GM23338 (cell line): ENCODE measurements around the gene IKBKE. TPM values are rescaled to one million over a fixed set of nuclear protein-coding genes. Genes with fewer than 3 reads are reported as not detected.

Experiments used
- ATAC-seq: fragments of 200-7000 bp; cut with Tn5 transposase; 3 replicates; pipeline ENCODE4 v1.9.1; 2020
- DNase-seq: peaks from one replicate; pipeline ENCODE4 v3.0.0-alpha.2; 2015; ENCODE audit warnings: low spot score
- H2AFZ ChIP-seq: fragments of 200-600 bp; sonication (generic); 2 replicates; pipeline ENCODE4 v1.8.0; 2016; ENCODE audit warnings: antibody characterized with exemption, mild to moderate bottlenecking, moderate library complexity
- H3F3A ChIP-seq: fragments of 200-600 bp; sonication (generic); replicated peaks from 2 replicates; pipeline ENCODE4 v1.8.0; 2017; ENCODE audit warnings: antibody characterized with exemption, mixed run types, low read depth
- H3K27ac ChIP-seq: fragments of 200-600 bp; sonication (generic); 2 replicates; pipeline ENCODE4 v1.6.1; 2016; ENCODE audit warnings: low read depth
- H3K27me3 ChIP-seq: fragments of 200-600 bp; sonication (generic); 2 replicates; pipeline ENCODE4 v1.8.0; 2016; ENCODE audit warnings: mild to moderate bottlenecking, mixed run types, moderate library complexity; ENCODE audit not compliant: insufficient read depth
- H3K36me3 ChIP-seq: fragments of 200-600 bp; sonication (generic); 2 replicates; pipeline ENCODE4 v1.8.0; 2016; ENCODE audit warnings: mild to moderate bottlenecking; ENCODE audit not compliant: insufficient read depth
- H3K4me1 ChIP-seq: fragments of 200-600 bp; sonication (generic); 2 replicates; pipeline ENCODE4 v1.8.0; 2016; ENCODE audit warnings: mild to moderate bottlenecking, moderate library complexity; ENCODE audit not compliant: insufficient read depth
- H3K4me2 ChIP-seq: fragments of 200-600 bp; sonication (generic); 2 replicates; pipeline ENCODE4 v1.7.1; 2017; ENCODE audit warnings: mixed run types
- H3K4me3 ChIP-seq: fragments of 200-600 bp; sonication (generic); 2 replicates; pipeline ENCODE4 v1.6.1; 2016; ENCODE audit warnings: mixed run types
- H3K79me2 ChIP-seq: fragments of 200-600 bp; sonication (generic); replicated peaks from 2 replicates; pipeline ENCODE4 v1.8.0; 2017; ENCODE audit warnings: mild to moderate bottlenecking; ENCODE audit not compliant: insufficient read depth
- H3K9me2 ChIP-seq: fragments of 200-600 bp; sonication (generic); 2 replicates; pipeline ENCODE4 v1.8.0; 2017; ENCODE audit not compliant: insufficient read depth
- H4K20me1 ChIP-seq: fragments of 200-600 bp; sonication (generic); replicated peaks from 2 replicates; pipeline ENCODE4 v1.8.0; 2017; ENCODE audit warnings: mild to moderate bottlenecking; ENCODE audit not compliant: insufficient read depth
- H3K27ac Mint-ChIP-seq: 2 replicates; pipeline ENCODE4 v1.8.0; 2020; ENCODE audit warnings: inconsistent platforms, mild to moderate bottlenecking, moderate library complexity, mixed read lengths
- H3K27me3 Mint-ChIP-seq: 3 replicates; pipeline ENCODE4 v1.8.0; 2022; ENCODE audit warnings: low read depth, mild to moderate bottlenecking, moderate library complexity, mixed read lengths, inconsistent platforms; ENCODE audit not compliant: insufficient read depth, poor library complexity
- H3K36me3 Mint-ChIP-seq: 3 replicates; pipeline ENCODE4 v1.8.0; 2021; ENCODE audit warnings: low read depth, mild to moderate bottlenecking, inconsistent platforms, moderate library complexity, mixed read lengths
- H3K4me1 Mint-ChIP-seq: 3 replicates; pipeline ENCODE4 v1.8.0; 2020; ENCODE audit warnings: mild to moderate bottlenecking, inconsistent platforms, mixed read lengths
- H3K4me3 Mint-ChIP-seq: 3 replicates; pipeline ENCODE4 v1.8.0; 2021; ENCODE audit warnings: moderate library complexity, mild to moderate bottlenecking, inconsistent platforms, mixed read lengths
- H3K9me3 Mint-ChIP-seq: 3 replicates; pipeline ENCODE4 v1.8.0; 2020; ENCODE audit warnings: moderate library complexity, mild to moderate bottlenecking, inconsistent platforms, mixed read lengths
- EZH2 ChIP-seq: fragments of 200-600 bp; sonication (generic); IDR thresholded peaks from one replicate; pipeline ENCODE4 v1.8.0; 2017; ENCODE audit warnings: antibody characterized with exemption, mild to moderate bottlenecking, low read depth; ENCODE audit not compliant: unreplicated experiment
- NANOG ChIP-seq: IDR thresholded peaks from 2 replicates; pipeline ENCODE4 v1.6.1; 2016; ENCODE audit warnings: antibody characterized with exemption, borderline replicate concordance
- POLR2AphosphoS5 ChIP-seq: IDR thresholded peaks from 2 replicates; pipeline ENCODE4 v1.6.1; 2016; ENCODE audit warnings: antibody characterized with exemption, low read depth
- REST ChIP-seq: IDR thresholded peaks from one replicate; pipeline ENCODE4 v1.6.1; 2018; ENCODE audit warnings: antibody characterized with exemption; ENCODE audit not compliant: unreplicated experiment
- ZNF331 ChIP-seq: fragments of 250-450 bp; sonication (Bioruptor Pico); IDR thresholded peaks from 2 replicates; pipeline ENCODE4 v1.5.0; 2020; ENCODE audit warnings: low read depth, mild to moderate bottlenecking, moderate library complexity
- polyA plus RNA-seq: library from polyadenylated mRNA; unstranded; fragments of >200 nt; fragmentation: Nextera tagmentation; extraction: Ambion mirVana; gene quantifications from 2 replicates; pipeline ENCODE4 v1.2.1, GENCODE V29; 2016
- total RNA-seq: library from RNA; depleted of rRNA; stranded (reverse); fragments of >200 nt; shearing (Covaris generic); gene quantifications from 2 replicates; pipeline ENCODE4 v1.2.3, GENCODE V29; 2014
- TF ChIP-seq, protein P1 (sequence below), 2 experiments: fragments of 200-600 bp in 1 of 2; sonication (generic) in 1 of 2; conservative IDR thresholded peaks; 2 replicates each; pipeline versions ENCODE4 v1.5.1 to v1.6.1; 2016 to 2017; ENCODE audit warnings: antibody characterized with exemption in 2 of 2, low read depth in 2 of 2, mild to moderate bottlenecking in 2 of 2, moderate library complexity in 1 of 2
- TF ChIP-seq, protein P2 (sequence below): IDR thresholded peaks from 2 replicates; pipeline ENCODE4 v1.6.1; 2016; ENCODE audit warnings: antibody characterized with exemption

IKBKE gene
- total and polyA plus RNA-seq, 2 experiments from 2014 or later: 4.8 to 11.1 TPM

- no peaks in the 10 kb centered on the region for H4K20me1 ChIP-seq
- H3K9me3 Mint-ChIP-seq: no peaks in the 10 kb centered on the region
- DNase-seq (no peak), ATAC-seq (no peak)
- H3K36me3 ChIP-seq: no peaks in the 10 kb centered on the region
- H3K4me3 Mint-ChIP-seq: no peak overlapping the region
- TF ChIP-seq EZH2 (no peak), NANOG (no peak)
- TF ChIP-seq, protein P1, sequence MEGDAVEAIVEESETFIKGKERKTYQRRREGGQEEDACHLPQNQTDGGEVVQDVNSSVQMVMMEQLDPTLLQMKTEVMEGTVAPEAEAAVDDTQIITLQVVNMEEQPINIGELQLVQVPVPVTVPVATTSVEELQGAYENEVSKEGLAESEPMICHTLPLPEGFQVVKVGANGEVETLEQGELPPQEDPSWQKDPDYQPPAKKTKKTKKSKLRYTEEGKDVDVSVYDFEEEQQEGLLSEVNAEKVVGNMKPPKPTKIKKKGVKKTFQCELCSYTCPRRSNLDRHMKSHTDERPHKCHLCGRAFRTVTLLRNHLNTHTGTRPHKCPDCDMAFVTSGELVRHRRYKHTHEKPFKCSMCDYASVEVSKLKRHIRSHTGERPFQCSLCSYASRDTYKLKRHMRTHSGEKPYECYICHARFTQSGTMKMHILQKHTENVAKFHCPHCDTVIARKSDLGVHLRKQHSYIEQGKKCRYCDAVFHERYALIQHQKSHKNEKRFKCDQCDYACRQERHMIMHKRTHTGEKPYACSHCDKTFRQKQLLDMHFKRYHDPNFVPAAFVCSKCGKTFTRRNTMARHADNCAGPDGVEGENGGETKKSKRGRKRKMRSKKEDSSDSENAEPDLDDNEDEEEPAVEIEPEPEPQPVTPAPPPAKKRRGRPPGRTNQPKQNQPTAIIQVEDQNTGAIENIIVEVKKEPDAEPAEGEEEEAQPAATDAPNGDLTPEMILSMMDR (conservative IDR thresholded peaks at IDR 0.05; ENCODE audit: low read depth in 2 of 2): no peak
- H3K27ac ChIP-seq: no peak overlapping the region
- no peak overlapping the region for H3K4me2 ChIP-seq
- H2AFZ ChIP-seq: no peak overlapping the region
- no peaks in the 10 kb centered on the region for H3K9me2 ChIP-seq
- H3K4me3 ChIP-seq: no peak overlapping the region
- no peaks in the 10 kb centered on the region for H3F3A ChIP-seq
- no peaks in the 10 kb centered on the region for H3K79me2 ChIP-seq
- no peaks in the 10 kb centered on the region for H3K27me3 ChIP-seq
- H3K4me1 ChIP-seq: no peaks in the 10 kb centered on the region
- H3K36me3 Mint-ChIP-seq: no peaks in the 10 kb centered on the region
- no peak overlapping the region for H3K27ac Mint-ChIP-seq
- no peaks in the 10 kb centered on the region for H3K27me3 Mint-ChIP-seq
- no peaks in the 10 kb centered on the region; the same call in 2 of the 3 replicates for H3K4me1 Mint-ChIP-seq
These were observed 50.9 kb downstream of the IKBKE start for GRCh38 chr1:206521127-206521526.

DNA sequence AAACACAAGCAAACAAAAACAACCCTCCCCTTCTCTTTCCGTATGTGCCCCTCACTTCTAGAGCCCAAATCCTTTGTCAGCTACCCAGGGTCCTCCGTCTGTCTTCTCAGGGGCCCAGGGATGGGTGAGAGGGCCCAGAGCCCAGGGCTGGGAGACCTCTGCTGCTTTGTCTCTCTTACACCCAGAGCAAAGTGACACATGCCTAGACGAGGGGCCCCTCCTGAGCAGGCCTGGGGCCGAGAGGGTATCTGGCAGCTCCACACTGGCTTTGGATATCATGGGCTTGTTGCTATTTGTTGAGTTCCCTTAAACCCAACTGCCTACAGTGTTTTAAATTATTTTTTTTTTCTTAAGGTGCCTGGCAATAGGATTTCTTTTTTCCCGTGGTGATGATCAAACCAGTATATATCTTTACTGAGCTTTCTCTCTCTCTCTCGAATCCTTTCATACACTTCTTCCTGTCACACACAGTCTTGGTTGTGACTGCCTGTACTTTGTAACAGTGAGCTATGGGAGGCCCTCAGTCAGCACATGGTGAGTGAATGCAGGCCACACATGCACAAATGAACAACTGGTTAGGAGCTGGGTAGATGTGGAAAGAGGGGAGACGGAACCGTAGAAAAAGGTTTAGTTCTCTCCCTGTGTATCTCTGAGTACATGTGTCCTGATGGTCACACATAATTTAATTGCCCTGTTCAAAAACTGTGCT is 51.6 kb downstream of the IKBKE start:
- H3K27ac ChIP-seq: no peak overlapping the region
- no peak overlapping the region for H3K4me3 ChIP-seq
- H4K20me1 ChIP-seq: no peaks in the 10 kb centered on the region
- H3K36me3 ChIP-seq: no peaks in the 10 kb centered on the region
- H3K27me3 ChIP-seq: no peaks in the 10 kb centered on the region
- H2AFZ ChIP-seq: no peak overlapping the region
- no peaks in the 10 kb centered on the region for H3F3A ChIP-seq
- no peak overlapping the region for H3K4me2 ChIP-seq
- no peaks in the 10 kb centered on the region for H3K9me2 ChIP-seq
- TF ChIP-seq POLR2AphosphoS5 (no peak), ZNF331 (CRISPR knock-in tag) (no peak), REST (no peak)
- TF ChIP-seq, protein P2, sequence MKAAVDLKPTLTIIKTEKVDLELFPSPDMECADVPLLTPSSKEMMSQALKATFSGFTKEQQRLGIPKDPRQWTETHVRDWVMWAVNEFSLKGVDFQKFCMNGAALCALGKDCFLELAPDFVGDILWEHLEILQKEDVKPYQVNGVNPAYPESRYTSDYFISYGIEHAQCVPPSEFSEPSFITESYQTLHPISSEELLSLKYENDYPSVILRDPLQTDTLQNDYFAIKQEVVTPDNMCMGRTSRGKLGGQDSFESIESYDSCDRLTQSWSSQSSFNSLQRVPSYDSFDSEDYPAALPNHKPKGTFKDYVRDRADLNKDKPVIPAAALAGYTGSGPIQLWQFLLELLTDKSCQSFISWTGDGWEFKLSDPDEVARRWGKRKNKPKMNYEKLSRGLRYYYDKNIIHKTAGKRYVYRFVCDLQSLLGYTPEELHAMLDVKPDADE: no peak
- no peaks in the 10 kb centered on the region for H3K4me1 ChIP-seq
- H3K36me3 Mint-ChIP-seq: no peaks in the 10 kb centered on the region
- DNase-seq (no peak), ATAC-seq (no peak)
- H3K27ac Mint-ChIP-seq: no peak overlapping the region
- no peaks in the 10 kb centered on the region for H3K9me3 Mint-ChIP-seq
- no peak overlapping the region for H3K4me3 Mint-ChIP-seq
- no peaks in the 10 kb centered on the region for H3K27me3 Mint-ChIP-seq
- no peaks in the 10 kb centered on the region for H3K79me2 ChIP-seq
- H3K4me1 Mint-ChIP-seq: no peaks in the 10 kb centered on the region; the same call in 2 of the 3 replicates
